ENCODE data around the gene GPC5.
"Not testable (repeated sequence)": the region's sequence is repeated elsewhere in the genome, so short reads cannot be mapped to it uniquely, and the experiment has no call there.

GPC5 gene

GRCh38 chr13:92657565-92657964 lies 1259.1 kb downstream of the GPC5 start:
- DNase-seq (ENCODE audit: low read depth), result peak; percentile 40

- no peak for DNase-seq (ENCODE audit: low read depth)
Observed at GRCh38 chr13:92658293-92658692, 1259.9 kb downstream of the GPC5 start.

DNA sequence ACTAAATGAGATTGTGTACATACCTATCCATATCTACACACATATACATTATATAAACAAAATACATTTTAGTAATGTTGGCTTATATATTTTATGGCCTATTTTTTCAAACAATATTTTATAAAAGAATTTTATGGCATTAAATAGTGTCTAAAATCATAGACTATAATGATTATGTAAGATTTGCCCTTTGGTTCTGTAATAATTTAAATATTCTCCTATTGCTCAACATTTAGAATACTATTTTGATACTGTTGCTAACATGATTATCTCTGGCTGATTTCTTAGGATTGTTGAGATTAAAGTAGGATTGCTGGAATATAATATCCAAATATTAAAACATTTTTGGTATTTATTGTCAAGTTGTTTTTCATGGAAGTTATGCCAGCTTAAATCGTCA lies 1263.0 kb downstream of the GPC5 start:
- no peak for DNase-seq (ENCODE audit: low read depth)

DNA sequence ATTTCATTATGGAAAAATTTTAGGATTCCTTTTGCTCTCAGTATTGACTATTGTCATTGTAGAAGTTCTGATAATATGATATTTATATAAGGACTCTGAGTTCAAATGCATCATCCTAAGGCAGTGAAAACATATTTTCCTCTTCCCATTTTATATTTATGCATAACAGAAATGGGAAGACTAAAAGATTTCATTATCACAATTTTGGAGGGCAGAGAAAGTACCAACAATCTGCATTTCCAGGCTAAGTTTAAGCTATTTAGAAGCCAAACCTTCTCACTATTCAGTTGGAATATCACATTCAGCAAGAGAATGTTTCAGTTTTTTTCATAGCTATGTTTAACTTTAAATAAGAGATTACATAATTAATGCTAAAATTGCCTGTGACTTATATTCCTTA lies 1269.7 kb downstream of the GPC5 start:
- DNase-seq (ENCODE audit: low read depth), result no peak

- no peak for DNase-seq (ENCODE audit: low read depth)
Observed at GRCh38 chr13:92670096-92670495, 1271.7 kb downstream of the GPC5 start.

GRCh38 chr13:92671821-92672220 lies 1273.4 kb downstream of the GPC5 start:
- no peak for DNase-seq (ENCODE audit: low read depth)

- DNase-seq (ENCODE audit: low read depth), result no peak
Observed at GRCh38 chr13:92676246-92676645, 1277.8 kb downstream of the GPC5 start.

GRCh38 chr13:92677571-92677970 lies 1279.2 kb downstream of the GPC5 start:
- DNase-seq (ENCODE audit: low read depth), result no peak

DNA sequence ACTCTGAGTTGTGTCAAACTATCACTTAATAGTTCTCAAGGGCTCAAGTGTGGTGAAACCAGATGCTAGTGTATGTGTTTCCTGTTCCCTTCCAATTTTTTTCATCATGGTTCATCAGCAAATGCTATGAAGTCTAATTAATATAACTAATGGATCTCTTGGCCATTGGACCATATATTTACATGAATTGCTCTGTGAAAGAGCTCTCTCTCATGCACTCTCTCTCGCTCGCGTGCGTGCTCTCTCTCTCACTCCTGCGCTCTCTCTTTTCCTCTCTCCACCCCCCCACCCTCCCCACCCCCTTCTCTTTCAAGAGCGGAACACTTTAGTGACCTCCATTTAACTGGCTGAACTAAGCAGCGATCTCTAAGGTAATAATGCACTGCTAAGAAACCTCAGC lies 1281.2 kb downstream of the GPC5 start:
- no peak for DNase-seq (ENCODE audit: low read depth)

DNA sequence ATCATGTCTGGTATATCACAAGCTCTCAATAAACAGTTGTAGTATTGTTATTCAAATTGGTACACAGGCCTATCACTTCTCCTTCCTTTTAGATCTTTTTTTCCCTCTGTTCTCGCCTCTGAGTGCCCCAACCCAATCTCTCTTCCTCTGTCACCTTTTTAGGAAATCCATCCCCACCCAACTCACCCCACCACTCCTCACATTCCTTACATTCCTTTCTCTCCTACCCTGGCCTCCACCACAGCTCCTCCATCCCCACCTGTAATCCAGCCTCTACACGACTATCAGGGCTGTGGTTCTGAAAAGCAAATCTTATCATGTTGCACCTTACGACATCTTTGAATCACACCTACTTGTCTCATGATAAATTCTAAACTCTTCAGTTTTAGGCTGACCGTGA lies 1282.8 kb downstream of the GPC5 start:
- no peak for DNase-seq (ENCODE audit: low read depth)

DNA sequence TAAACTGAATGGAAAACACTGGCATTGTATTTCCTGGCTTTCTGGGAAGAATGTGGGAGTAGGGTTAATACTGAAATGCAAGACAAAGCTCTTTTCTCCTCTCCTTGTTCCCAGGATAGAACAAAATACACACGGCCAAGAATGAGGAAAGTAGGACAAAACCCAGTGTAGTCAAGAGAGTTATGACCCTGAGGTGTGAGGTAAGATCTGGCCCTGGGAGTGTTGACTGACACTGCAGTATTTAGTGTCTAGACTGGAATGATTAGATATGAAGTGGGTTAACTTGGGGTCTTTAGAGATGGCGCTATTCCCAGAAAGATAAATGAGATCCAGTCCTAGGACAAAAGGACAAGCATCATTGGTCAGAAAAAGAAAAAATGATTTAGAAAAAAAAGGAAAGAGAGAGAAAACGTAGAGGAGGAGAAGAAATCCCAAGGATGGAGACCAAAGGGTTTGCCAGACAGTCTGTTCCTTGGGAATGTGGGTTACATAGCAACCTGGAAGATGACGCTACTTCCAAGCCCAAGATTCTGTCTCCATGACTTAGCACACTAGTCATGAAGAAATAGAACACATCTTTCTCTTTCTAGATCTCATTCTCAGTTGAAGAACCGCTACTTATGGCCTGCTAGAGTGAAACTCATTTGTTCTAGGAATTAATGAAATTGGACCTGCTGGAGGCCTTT lies 1284.6 kb downstream of the GPC5 start:
- no peak for DNase-seq (ENCODE audit: low read depth)

GRCh38 chr13:92694047-92694446 lies 1295.6 kb downstream of the GPC5 start:
- no peak for DNase-seq (ENCODE audit: low read depth)

- DNase-seq (ENCODE audit: low read depth), result not testable (repeated sequence)
Observed at GRCh38 chr13:92695827-92696226, 1297.4 kb downstream of the GPC5 start.

GRCh38 chr13:92716749-92717148 lies 1318.3 kb downstream of the GPC5 start:
- DNase-seq (ENCODE audit: low read depth), result peak; percentile 1

- DNase-seq (ENCODE audit: low read depth), result no peak
Observed at GRCh38 chr13:92717857-92718256, 1319.4 kb downstream of the GPC5 start.

GRCh38 chr13:92719868-92720267 lies 1321.4 kb downstream of the GPC5 start:
- no peak for DNase-seq (ENCODE audit: low read depth)

DNA sequence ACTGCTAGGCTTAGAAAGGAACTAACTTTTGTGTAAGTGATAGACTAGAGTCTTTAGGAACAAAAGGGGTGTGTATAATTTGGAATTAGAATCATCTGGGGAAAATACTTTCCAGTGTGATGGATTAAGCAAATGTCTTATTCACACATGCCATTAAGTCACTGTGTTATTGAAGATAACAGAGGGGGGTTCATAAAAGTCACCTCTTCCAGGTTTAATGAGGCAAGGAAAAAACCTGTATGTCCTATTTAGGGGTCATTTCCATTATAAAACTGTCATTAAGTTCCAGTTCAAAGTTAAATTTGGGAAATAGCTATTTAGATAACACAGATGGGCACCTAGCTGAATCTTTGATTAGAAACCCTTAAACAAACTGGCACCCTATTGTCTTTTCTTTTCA lies 1323.2 kb downstream of the GPC5 start:
- DNase-seq (ENCODE audit: low read depth), result no peak

DNA sequence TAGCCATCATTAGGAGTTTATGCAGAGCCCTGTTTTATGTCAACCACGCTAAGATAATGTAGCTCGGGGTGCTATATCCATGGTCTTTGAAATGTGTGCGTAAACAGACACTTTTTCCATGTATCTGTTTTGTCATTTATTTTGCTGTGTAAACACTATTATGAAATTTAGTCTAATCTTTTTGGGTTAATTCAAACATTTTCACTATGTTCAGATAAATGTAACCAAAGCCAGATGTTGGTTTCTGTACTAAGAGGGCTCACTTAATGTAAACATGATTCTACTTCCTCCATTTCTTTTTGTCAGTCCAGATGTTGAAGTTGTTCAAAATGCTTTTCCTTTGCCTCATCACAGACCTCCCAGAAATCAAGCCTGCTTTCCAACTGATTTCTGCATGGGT lies 1328.7 kb downstream of the GPC5 start:
- no peak for DNase-seq (ENCODE audit: low read depth)

- DNase-seq (ENCODE audit: low read depth), result no peak
Observed at GRCh38 chr13:92734068-92734467, 1335.6 kb downstream of the GPC5 start.

DNA sequence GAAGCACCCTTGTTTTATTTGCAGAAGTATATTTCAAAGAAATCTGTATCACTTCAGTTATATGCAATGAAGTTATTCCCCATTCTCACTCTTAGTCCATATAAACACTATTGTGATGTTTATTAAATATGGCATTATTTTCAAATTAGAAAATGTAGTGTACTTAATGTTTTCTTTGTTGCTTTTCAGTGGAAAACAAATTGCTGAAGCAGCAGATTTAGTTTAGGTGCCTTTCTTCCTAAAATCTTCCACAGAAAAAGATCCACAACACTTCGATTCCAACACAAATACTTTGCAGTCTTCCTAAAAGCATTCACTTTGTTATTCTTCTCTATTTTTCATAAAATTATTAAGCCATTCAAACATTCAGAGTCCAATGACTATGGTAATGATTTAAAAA lies 1336.1 kb downstream of the GPC5 start:
- DNase-seq (ENCODE audit: low read depth), result no peak

- DNase-seq (ENCODE audit: low read depth), result no peak
Observed at GRCh38 chr13:92735909-92736308, 1337.5 kb downstream of the GPC5 start.

DNA sequence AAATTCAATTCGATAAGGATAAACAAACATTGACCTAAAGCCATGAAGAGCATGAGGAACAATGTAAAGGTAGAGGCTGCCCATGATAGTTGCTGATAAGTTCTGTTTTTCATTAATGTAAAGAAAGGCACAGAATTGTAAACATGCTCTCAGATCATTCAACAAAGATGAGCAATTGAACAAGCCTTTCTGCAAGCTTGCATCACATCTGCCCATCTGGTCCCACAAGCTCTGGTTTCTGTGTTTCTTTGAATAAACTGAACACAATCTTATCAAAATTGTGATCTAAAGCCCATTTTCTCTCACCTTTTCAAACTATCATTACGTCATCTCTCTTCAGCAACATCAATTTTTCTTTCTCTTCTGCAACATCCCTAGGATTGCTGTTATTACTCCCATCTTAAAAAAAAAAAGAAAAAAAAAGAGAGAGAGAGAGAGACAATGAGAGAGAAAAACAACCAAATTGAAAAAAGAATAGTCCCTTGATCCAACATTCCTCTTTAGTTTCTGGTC lies 1340.9 kb downstream of the GPC5 start:
- DNase-seq (ENCODE audit: low read depth), result no peak

GRCh38 chr13:92743992-92744391 lies 1345.6 kb downstream of the GPC5 start:
- no peak for DNase-seq (ENCODE audit: low read depth)

GRCh38 chr13:92745258-92745657 lies 1346.8 kb downstream of the GPC5 start:
- no peak for DNase-seq (ENCODE audit: low read depth)
